K562 (cell line): ENCODE results near the gene SYCP1. TPM values are rescaled to one million over a fixed set of nuclear protein-coding genes. Genes with fewer than 3 reads are reported as not detected.

Experiments used
- ATAC-seq: fragments of 200-7000 bp; cut with Tn5 transposase; 3 replicates; pipeline ENCODE4 v1.9.1; 2020; ENCODE audit warnings: moderate library complexity
- BruUV-seq: library from RNA; stranded (reverse); fragments of 400-500 nt; replicated peaks from 2 replicates; lab custom pipeline; 2021; lab: Mats Ljungman, UMichigan
- CTCF ChIA-PET: fragments of 300-600 bp; formaldehyde crosslinking; extraction: SDS; loops from one replicate; lab custom pipeline; 2021; ENCODE audit warnings: low intra/inter-chr PET ratio; lab: Yijun Ruan, JAX
- POLR2A ChIA-PET: fragments of 300-600, 350-650 bp; sonication (Branson Sonifier 250); formaldehyde crosslinking; extraction: SDS; loops from one replicate; lab custom pipeline; 2021; ENCODE audit warnings: antibody characterized with exemption, inconsistent platforms; lab: Yijun Ruan, JAX
- DNase-seq, 4 experiments: peaks; one replicate each; pipeline versions ENCODE4 v3.0.0 to v3.0.0-alpha.2; 2011 to 2018; ENCODE audit warnings: low spot score in 3 of 4, mixed read lengths in 3 of 4; ENCODE audit errors: extremely low read depth in 1 of 4
- FAIRE-seq: peaks from 2 replicates; lab custom pipeline; 2011; peaks lifted over from hg19 to GRCh38; lab: Jason Lieb, UNC
- H2AFZ ChIP-seq: 2 replicates; pipeline ENCODE4 v1.6.0; 2011; ENCODE audit warnings: low read depth, low read length, control low read depth, inconsistent platforms
- H3K27ac ChIP-seq: fragments of 200-600 bp; 3 replicates; pipeline ENCODE4 v1.8.0; 2011; ENCODE audit warnings: low read depth, mild to moderate bottlenecking, control low read depth, inconsistent platforms, low read length, moderate library complexity, mixed read lengths; ENCODE audit errors: extremely low read depth
- H3K27me3 ChIP-seq, 2 experiments: fragments of 300-600 bp in 1 of 2; 2 replicates in 1 of 2; 3 replicates in 1 of 2; pipeline versions ENCODE4 v1.6.0 to v1.8.0; 2011; ENCODE audit warnings: inconsistent platforms in 2 of 2, low read length in 2 of 2, mild to moderate bottlenecking in 1 of 2, mixed read lengths in 1 of 2, moderate library complexity in 1 of 2; ENCODE audit not compliant: control insufficient read depth in 2 of 2, insufficient read depth in 2 of 2
- H3K36me3 ChIP-seq: fragments of 300-600 bp; 3 replicates; pipeline ENCODE4 v1.8.0; 2011; ENCODE audit warnings: mild to moderate bottlenecking, low read length, inconsistent platforms; ENCODE audit not compliant: control insufficient read depth, insufficient read depth
- H3K4me1 ChIP-seq, 2 experiments: fragments of 200-600 bp in 1 of 2; replicated peaks in 1 of 2; 2 replicates in 1 of 2; 3 replicates in 1 of 2; pipeline versions ENCODE4 v1.5.1 to v1.8.0; 2011; ENCODE audit warnings: inconsistent platforms in 2 of 2, low read length in 2 of 2, mild to moderate bottlenecking in 1 of 2, mixed read lengths in 1 of 2, moderate library complexity in 1 of 2; ENCODE audit not compliant: control insufficient read depth in 2 of 2, insufficient read depth in 2 of 2
- H3K4me2 ChIP-seq: 2 replicates; pipeline ENCODE4 v1.6.1; 2011; ENCODE audit warnings: low read length, control low read depth, inconsistent platforms, mixed read lengths; ENCODE audit not compliant: insufficient read depth
- H3K4me3 ChIP-seq: fragments of 200-600 bp; sonication (generic), shearing (Covaris generic); 2 replicates; pipeline ENCODE4 v1.5.1; 2016; ENCODE audit warnings: control low read depth, inconsistent platforms
- H3K79me2 ChIP-seq: fragments of 200-600 bp; 3 replicates; pipeline ENCODE4 v1.8.0; 2011; ENCODE audit warnings: low read length, inconsistent platforms; ENCODE audit not compliant: control insufficient read depth, insufficient read depth
- H3K9ac ChIP-seq, 2 experiments: 2 replicates each; pipeline versions ENCODE4 v1.6.0 to v1.6.1; 2011; ENCODE audit warnings: low read depth in 2 of 2, low read length in 2 of 2, control low read depth in 1 of 2, inconsistent platforms in 1 of 2, mild to moderate bottlenecking in 1 of 2, mixed read lengths in 1 of 2; ENCODE audit not compliant: insufficient read depth in 1 of 2
- H3K9me1 ChIP-seq: one replicate; pipeline ENCODE4 v1.6.0; 2011; ENCODE audit warnings: inconsistent platforms, mild to moderate bottlenecking, low read length, moderate library complexity; ENCODE audit not compliant: control insufficient read depth, insufficient read depth
- H3K9me3 ChIP-seq: replicated peaks from 2 replicates; pipeline ENCODE4 v1.5.1; 2011; ENCODE audit warnings: low read depth, low read length, inconsistent platforms; ENCODE audit not compliant: control insufficient read depth, insufficient read depth
- H4K20me1 ChIP-seq: replicated peaks from 2 replicates; pipeline ENCODE4 v1.6.1; 2011; ENCODE audit warnings: low read length, inconsistent platforms, mixed read lengths; ENCODE audit not compliant: control insufficient read depth, insufficient read depth
- CCNT2 ChIP-seq: IDR thresholded peaks from 2 replicates; pipeline ENCODE4 v1.6.1; 2011; ENCODE audit warnings: borderline replicate concordance, low read depth, mild to moderate bottlenecking, moderate library complexity, mixed read lengths, low read length; ENCODE audit not compliant: insufficient read length; ENCODE audit errors: extremely low read depth
- CEBPB ChIP-seq: fragments of 450-650 bp; IDR thresholded peaks from 2 replicates; pipeline ENCODE4 v1.6.1; 2016; ENCODE audit warnings: missing genetic modification characterization, missing compliant biosample characterization
- EHMT2 ChIP-seq: fragments of 450-650 bp; IDR thresholded peaks from 2 replicates; pipeline ENCODE4 v1.6.1; 2018; ENCODE audit warnings: antibody characterized with exemption
- EZH2 ChIP-seq: IDR thresholded peaks from 2 replicates; pipeline ENCODE4 v1.6.1; 2012; ENCODE audit warnings: low read depth, mild to moderate bottlenecking, inconsistent platforms, low read length, borderline replicate concordance
- MYBL2 ChIP-seq, 2 experiments: fragments of 450-650 bp in 1 of 2; sonication (generic) in 1 of 2; formaldehyde crosslinking in 1 of 2; IDR thresholded peaks; 2 replicates each; pipeline versions ENCODE4 v1.6.1 to v1.8.1; 2017 to 2022; ENCODE audit warnings: borderline replicate concordance in 1 of 2, inconsistent platforms in 1 of 2, low read depth in 1 of 2, mild to moderate bottlenecking in 1 of 2, missing genetic modification reagents in 1 of 2, moderate library complexity in 1 of 2
- NCOR1 ChIP-seq: fragments of 450-650 bp; IDR thresholded peaks from 2 replicates; pipeline ENCODE4 v1.6.1; 2016; ENCODE audit warnings: mild to moderate bottlenecking, moderate library complexity
- POLR3A ChIP-seq: IDR thresholded peaks from 2 replicates; pipeline ENCODE4 v1.6.1; 2011; ENCODE audit warnings: borderline replicate concordance, mild to moderate bottlenecking, moderate library complexity; ENCODE audit not compliant: insufficient read length, insufficient read depth; ENCODE audit errors: extremely low read depth
- PTBP1 ChIP-seq: fragments of 200-400 bp; formaldehyde crosslinking; IDR thresholded peaks from 2 replicates; pipeline ENCODE4 v1.6.1; 2017; ENCODE audit warnings: low read depth, low read length
- RBM15 ChIP-seq: fragments of 200-400 bp; formaldehyde crosslinking; IDR thresholded peaks from 2 replicates; pipeline ENCODE4 v1.6.1; 2018; ENCODE audit warnings: mild to moderate bottlenecking, low read length, moderate library complexity; ENCODE audit not compliant: insufficient read depth
- SAFB ChIP-seq: fragments of 200-400 bp; formaldehyde crosslinking; IDR thresholded peaks from 2 replicates; pipeline ENCODE4 v1.6.1; 2017; ENCODE audit warnings: low read depth, low read length, borderline replicate concordance
- TCF15 ChIP-seq: fragments of 250-450 bp; sonication (Bioruptor Pico); IDR thresholded peaks from 2 replicates; pipeline ENCODE4 v1.8.0; 2022; ENCODE audit warnings: moderate library complexity, mild to moderate bottlenecking, inconsistent platforms
- YBX1 ChIP-seq: fragments of 450-650 bp; IDR thresholded peaks from 2 replicates; pipeline ENCODE4 v1.7.1; 2016; ENCODE audit warnings: mild to moderate bottlenecking
- ZNF121 ChIP-seq: sonication (generic); formaldehyde crosslinking; conservative IDR thresholded peaks from 2 replicates; pipeline ENCODE4 v1.8.0; 2022; ENCODE audit warnings: missing genetic modification reagents
- ZNF134 ChIP-seq: fragments of 250-450 bp; sonication (Bioruptor Pico); conservative IDR thresholded peaks from 2 replicates; pipeline ENCODE4 v1.4.0; 2020
- ZNF644 ChIP-seq: fragments of 200-800 bp; sonication (Bioruptor generic); IDR thresholded peaks from 2 replicates; pipeline ENCODE4 v1.6.1; 2016; ENCODE audit warnings: low read depth, missing genetic modification characterization, missing compliant biosample characterization
- WGBS: fragments of 100-300 bp; shearing (Covaris generic); methylation state at CpG from one replicate; pipeline ENCODE4 v1.1.6; 2016; ENCODE audit warnings: low coverage, mixed read lengths; ENCODE audit not compliant: insufficient coverage; ENCODE audit errors: missing lambda C conversion rate; 5-methylcytosine and 5-hydroxymethylcytosine counted together
- in situ Hi-C: fragments of 300-500 bp; cut with MboI; formaldehyde crosslinking; loops from 4 replicates; pipeline ENCODE4 v1.15.0; 2018; ENCODE audit warnings: inconsistent platforms, mixed read lengths
- intact Hi-C: fragments of 100-400 bp; cut with micrococcal nuclease; formaldehyde crosslinking; loops from 2 replicates; pipeline ENCODE4 v1.14.2; 2022
- polyA plus RNA-seq, 8 experiments: library from polyadenylated mRNA; depleted of rRNA in 4 of 8; stranded (reverse) in 5 of 8; unstranded in 3 of 8; fragments of >200 nt; fragmentation: Nextera tagmentation in 2 of 8; fragmentation: Illumina TruSeq in 1 of 8; extraction: Ambion mirVana in 2 of 8; extraction: Trizol in 1 of 8; gene quantifications; 2 replicates each; pipeline versions ENCODE4 v1.2.1 to v1.2.3, GENCODE V29; 2011 to 2014; ENCODE audit warnings: inconsistent platforms in 1 of 8, missing spikeins in 1 of 8
- total RNA-seq, 7 experiments: library from RNA; depleted of rRNA in 6 of 7; stranded (reverse); fragments of >200 nt in 6 of 7; fragmentation: Illumina TruSeq in 2 of 7; extraction: Trizol in 2 of 7; gene quantifications; 2 replicates each; pipeline versions ENCODE4 v1.2.1 to v1.2.3, GENCODE V29; 2011 to 2021; ENCODE audit warnings: low replicate concordance in 1 of 7
- TF ChIP-seq, protein P1 (sequence below): sonication (generic); formaldehyde crosslinking; IDR thresholded peaks from 2 replicates; pipeline ENCODE4 v1.8.0; 2022; ENCODE audit warnings: mild to moderate bottlenecking, missing genetic modification reagents
- TF ChIP-seq, protein P2 (sequence below): fragments of 250-450 bp; sonication (Bioruptor Pico); IDR thresholded peaks from 2 replicates; pipeline ENCODE4 v1.4.0; 2020
- TF ChIP-seq, protein P3 (sequence below): fragments of 250-450 bp; sonication (Bioruptor Pico); IDR thresholded peaks from 2 replicates; pipeline ENCODE4 v1.8.0; 2022; ENCODE audit warnings: moderate library complexity, mild to moderate bottlenecking, inconsistent platforms

SYCP1 gene
- total and polyA plus RNA-seq, 9 of the 15 experiments (the other 6 are each of a cell fraction or from before 2014, with no cell fraction given): not detected

- TF ChIP-seq NCOR1 (no peak), TCF15 (CRISPR knock-in tag) (no peak), CEBPB (no peak), ZNF644 (tag) (no peak), MYBL2 (IDR thresholded peaks at IDR 0.05; ENCODE audit: low read depth) (0 out of 2 replicates have a peak, but pooled peaks have one; percentile 41), MYBL2 (CRISPR knock-in tag; IDR thresholded peaks at IDR 0.05; ENCODE audit: borderline replicate concordance) (no peak)
These were observed at the start of gene SYCP1 (continued) for GRCh38 chr1:114854693-114855320.

GRCh38 chr1:114819869-114820268 is 34.8 kb upstream of the SYCP1 start:
- FAIRE-seq (no peak), DNase-seq (no peak), ATAC-seq (no peak)
- Histone ChIP-seq H2AFZ (no peak overlapping the region), H3K27me3 (no peaks in the 10 kb centered on the region), H3K9me1 (no peaks in the 10 kb centered on the region), H3K4me1 (no peaks in the 10 kb centered on the region), H3K9me3 (no peaks in the 10 kb centered on the region), H3K36me3 (no peaks in the 10 kb centered on the region), H3K9ac (no peak overlapping the region), H3K79me2 (no peaks in the 10 kb centered on the region), H3K4me2 (no peak overlapping the region), H3K27ac (no peak overlapping the region), H4K20me1 (no peaks in the 10 kb centered on the region), H3K4me3 (no peak overlapping the region)
- intact Hi-C loops (no loop called here), in situ Hi-C loops (no loop called here)
- WGBS: 8% methylated on average over 3 of the region's 3 CpGs
- POLR2A ChIA-PET: no interaction called here
- BruUV-seq: no TSS peak
- CTCF ChIA-PET: no interaction called here
- TF ChIP-seq EHMT2: no peak
- TF ChIP-seq, protein P1, sequence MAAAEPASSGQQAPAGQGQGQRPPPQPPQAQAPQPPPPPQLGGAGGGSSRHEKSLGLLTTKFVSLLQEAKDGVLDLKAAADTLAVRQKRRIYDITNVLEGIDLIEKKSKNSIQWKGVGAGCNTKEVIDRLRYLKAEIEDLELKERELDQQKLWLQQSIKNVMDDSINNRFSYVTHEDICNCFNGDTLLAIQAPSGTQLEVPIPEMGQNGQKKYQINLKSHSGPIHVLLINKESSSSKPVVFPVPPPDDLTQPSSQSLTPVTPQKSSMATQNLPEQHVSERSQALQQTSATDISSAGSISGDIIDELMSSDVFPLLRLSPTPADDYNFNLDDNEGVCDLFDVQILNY: no peak
- TF ChIP-seq ZNF134 (CRISPR knock-in tag): no peak
- TF ChIP-seq ZNF121 (CRISPR knock-in tag): no peak
- TF ChIP-seq SAFB: no peak
- TF ChIP-seq YBX1: no peak
- TF ChIP-seq EZH2: no peak
- TF ChIP-seq, protein P2, sequence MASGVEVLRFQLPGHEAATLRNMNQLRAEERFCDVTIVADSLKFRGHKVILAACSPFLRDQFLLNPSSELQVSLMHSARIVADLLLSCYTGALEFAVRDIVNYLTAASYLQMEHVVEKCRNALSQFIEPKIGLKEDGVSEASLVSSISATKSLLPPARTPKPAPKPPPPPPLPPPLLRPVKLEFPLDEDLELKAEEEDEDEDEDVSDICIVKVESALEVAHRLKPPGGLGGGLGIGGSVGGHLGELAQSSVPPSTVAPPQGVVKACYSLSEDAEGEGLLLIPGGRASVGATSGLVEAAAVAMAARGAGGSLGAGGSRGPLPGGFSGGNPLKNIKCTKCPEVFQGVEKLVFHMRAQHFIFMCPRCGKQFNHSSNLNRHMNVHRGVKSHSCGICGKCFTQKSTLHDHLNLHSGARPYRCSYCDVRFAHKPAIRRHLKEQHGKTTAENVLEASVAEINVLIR (CRISPR knock-in tag): no peak
- no peak for TF ChIP-seq POLR3A
- TF ChIP-seq CCNT2: no peak
- TF ChIP-seq RBM15: no peak
- no peak for TF ChIP-seq PTBP1
- TF ChIP-seq, protein P3, sequence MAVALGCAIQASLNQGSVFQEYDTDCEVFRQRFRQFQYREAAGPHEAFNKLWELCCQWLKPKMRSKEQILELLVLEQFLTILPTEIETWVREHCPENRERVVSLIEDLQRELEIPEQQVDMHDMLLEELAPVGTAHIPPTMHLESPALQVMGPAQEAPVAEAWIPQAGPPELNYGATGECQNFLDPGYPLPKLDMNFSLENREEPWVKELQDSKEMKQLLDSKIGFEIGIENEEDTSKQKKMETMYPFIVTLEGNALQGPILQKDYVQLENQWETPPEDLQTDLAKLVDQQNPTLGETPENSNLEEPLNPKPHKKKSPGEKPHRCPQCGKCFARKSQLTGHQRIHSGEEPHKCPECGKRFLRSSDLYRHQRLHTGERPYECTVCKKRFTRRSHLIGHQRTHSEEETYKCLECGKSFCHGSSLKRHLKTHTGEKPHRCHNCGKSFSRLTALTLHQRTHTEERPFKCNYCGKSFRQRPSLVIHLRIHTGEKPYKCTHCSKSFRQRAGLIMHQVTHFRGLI: no peak
